GM12878 (cell line): Measurements from ENCODE around the gene TEX54. TPM values are rescaled to one million over a fixed set of nuclear protein-coding genes. Genes with fewer than 3 reads are reported as not detected.
A peak's percentile ranks its signal among the peaks of the same experiment; 100 is the strongest.

Experiments used
- ATF7 ChIP-seq: fragments of 450-650 bp; IDR thresholded peaks from 2 replicates; pipeline ENCODE4 v1.6.1; 2016; ENCODE audit warnings: low read depth, mild to moderate bottlenecking
- BMI1 ChIP-seq: fragments of 450-650 bp; IDR thresholded peaks from 2 replicates; pipeline ENCODE4 v1.6.1; 2016; ENCODE audit warnings: mild to moderate bottlenecking, moderate library complexity, borderline replicate concordance
- EGR1 ChIP-seq, 2 experiments: IDR thresholded peaks; 1 replicate in 1 of 2; 2 replicates in 1 of 2; pipeline ENCODE4 v1.6.1; 2011 to 2012; ENCODE audit warnings: low read depth in 2 of 2, low read length in 2 of 2, borderline replicate concordance in 1 of 2, mild to moderate bottlenecking in 1 of 2, moderate library complexity in 1 of 2
- ETV6 ChIP-seq, 2 experiments: fragments of 450-650 bp in 1 of 2; IDR thresholded peaks in 1 of 2; conservative IDR thresholded peaks in 1 of 2; 2 replicates each; pipeline ENCODE4 v1.6.1; 2014; ENCODE audit warnings: antibody characterized with exemption in 1 of 2, borderline replicate concordance in 1 of 2, low read depth in 1 of 2, mild to moderate bottlenecking in 1 of 2, moderate library complexity in 1 of 2
- FOXM1 ChIP-seq: IDR thresholded peaks from 2 replicates; pipeline ENCODE4 v1.6.1; 2012; ENCODE audit warnings: low read depth, mild to moderate bottlenecking, inconsistent platforms, low read length, moderate library complexity
- JUNB ChIP-seq: IDR thresholded peaks from 2 replicates; pipeline ENCODE4 v1.6.1; 2016; ENCODE audit warnings: antibody characterized with exemption, mild to moderate bottlenecking
- KLF5 ChIP-seq: fragments of 450-650 bp; IDR thresholded peaks from 2 replicates; pipeline ENCODE4 v1.6.1; 2014; ENCODE audit warnings: mild to moderate bottlenecking; ENCODE audit not compliant: partially characterized antibody
- PML ChIP-seq: IDR thresholded peaks from 2 replicates; pipeline ENCODE4 v1.6.1; 2012; ENCODE audit warnings: low read length, inconsistent platforms
- POLR2AphosphoS5 ChIP-seq: IDR thresholded peaks from 2 replicates; pipeline ENCODE4 v1.6.1; 2011; ENCODE audit warnings: mild to moderate bottlenecking, low read length, inconsistent platforms
- PRDM15 ChIP-seq: fragments of 450-650 bp; formaldehyde crosslinking; IDR thresholded peaks from 2 replicates; pipeline ENCODE4 v1.4.0; 2020; ENCODE audit warnings: mild to moderate bottlenecking, moderate library complexity
- RBBP5 ChIP-seq: fragments of 200-600 bp; sonication (generic); conservative IDR thresholded peaks from 2 replicates; pipeline ENCODE4 v1.6.1; 2016
- SIN3A ChIP-seq: IDR thresholded peaks from 2 replicates; pipeline ENCODE4 v1.6.1; 2012; ENCODE audit warnings: low read depth, low read length, improper control_type of control experiment
- SRF ChIP-seq, 2 experiments: IDR thresholded peaks; 2 replicates each; pipeline ENCODE4 v1.6.1; 2011; ENCODE audit warnings: low read depth in 2 of 2, low read length in 2 of 2, mild to moderate bottlenecking in 1 of 2, moderate library complexity in 1 of 2
- STAT3 ChIP-seq: IDR thresholded peaks from 2 replicates; pipeline ENCODE4 v1.6.1; 2011; ENCODE audit warnings: low read depth, low read length, improper control_type of control experiment
- SUPT20H ChIP-seq: IDR thresholded peaks from 2 replicates; pipeline ENCODE4 v1.6.1; 2011; ENCODE audit warnings: low read depth, mild to moderate bottlenecking, low read length, moderate library complexity, borderline replicate concordance; ENCODE audit not compliant: control insufficient read depth
- TBL1XR1 ChIP-seq: IDR thresholded peaks from 2 replicates; pipeline ENCODE4 v1.6.1; 2012; ENCODE audit warnings: low read depth, low read length, improper control_type of control experiment
- TCF3 ChIP-seq: IDR thresholded peaks from 2 replicates; pipeline ENCODE4 v1.6.1; 2012; ENCODE audit warnings: low read depth, mild to moderate bottlenecking, low read length, borderline replicate concordance; ENCODE audit not compliant: insufficient read depth
- USF1 ChIP-seq: IDR thresholded peaks from 2 replicates; pipeline ENCODE4 v1.6.1; 2011; ENCODE audit warnings: borderline replicate concordance, low read depth, mild to moderate bottlenecking, moderate library complexity, mixed read lengths, low read length; ENCODE audit not compliant: insufficient read depth; ENCODE audit errors: extremely low read length
- polyA plus RNA-seq, 11 experiments: library from polyadenylated mRNA; depleted of rRNA in 4 of 11; unstranded in 6 of 11; stranded (reverse) in 5 of 11; fragments of >200 nt; fragmentation: Nextera tagmentation in 4 of 11; fragmentation: Illumina TruSeq in 1 of 11; extraction: Ambion mirVana in 4 of 11; extraction: Trizol in 1 of 11; gene quantifications; 1 replicate in 1 of 11; 2 replicates in 10 of 11; pipeline versions ENCODE4 v1.2.1 to v1.2.3, GENCODE V29; 2011 to 2016; ENCODE audit warnings: inconsistent platforms in 2 of 11, missing spikeins in 2 of 11, low read depth in 1 of 11
- total RNA-seq, 4 experiments: library from RNA; depleted of rRNA in 3 of 4; stranded (reverse); fragments of >200 nt in 3 of 4; fragmentation: Illumina TruSeq in 1 of 4; extraction: Trizol in 1 of 4; gene quantifications; 2 replicates each; pipeline versions ENCODE4 v1.2.1 to v1.2.3, GENCODE V29; 2013 to 2021
- TF ChIP-seq, protein P1 (sequence below): fragments of 450-650 bp; IDR thresholded peaks from 2 replicates; pipeline ENCODE4 v1.6.1; 2018; ENCODE audit warnings: borderline replicate concordance, mild to moderate bottlenecking; ENCODE audit not compliant: partially characterized antibody
- TF ChIP-seq, protein P2 (sequence below): fragments of 450-650 bp; IDR thresholded peaks from 2 replicates; pipeline ENCODE4 v1.6.1; 2016; ENCODE audit warnings: mild to moderate bottlenecking

TEX54 gene
- total and polyA plus RNA-seq, 10 of the 15 experiments (the other 5 are each of a cell fraction or from before 2014, with no cell fraction given) = 0.38 to 0.68 (median 0.51) TPM; not detected in 7

GRCh38 chr11:62839050-62839945 lies 6.7 kb upstream of the TEX54 start, which contains the start of gene WDR74 (continued):
- TF ChIP-seq, protein P1, sequence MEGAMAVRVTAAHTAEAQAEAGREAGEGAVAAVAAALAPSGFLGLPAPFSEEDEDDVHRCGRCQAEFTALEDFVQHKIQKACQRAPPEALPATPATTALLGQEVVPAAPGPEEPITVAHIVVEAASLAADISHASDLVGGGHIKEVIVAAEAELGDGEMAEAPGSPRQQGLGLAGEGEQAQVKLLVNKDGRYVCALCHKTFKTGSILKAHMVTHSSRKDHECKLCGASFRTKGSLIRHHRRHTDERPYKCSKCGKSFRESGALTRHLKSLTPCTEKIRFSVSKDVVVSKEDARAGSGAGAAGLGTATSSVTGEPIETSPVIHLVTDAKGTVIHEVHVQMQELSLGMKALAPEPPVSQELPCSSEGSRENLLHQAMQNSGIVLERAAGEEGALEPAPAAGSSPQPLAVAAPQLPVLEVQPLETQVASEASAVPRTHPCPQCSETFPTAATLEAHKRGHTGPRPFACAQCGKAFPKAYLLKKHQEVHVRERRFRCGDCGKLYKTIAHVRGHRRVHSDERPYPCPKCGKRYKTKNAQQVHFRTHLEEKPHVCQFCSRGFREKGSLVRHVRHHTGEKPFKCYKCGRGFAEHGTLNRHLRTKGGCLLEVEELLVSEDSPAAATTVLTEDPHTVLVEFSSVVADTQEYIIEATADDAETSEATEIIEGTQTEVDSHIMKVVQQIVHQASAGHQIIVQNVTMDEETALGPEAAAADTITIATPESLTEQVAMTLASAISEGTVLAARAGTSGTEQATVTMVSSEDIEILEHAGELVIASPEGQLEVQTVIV = no peak
- TF ChIP-seq SIN3A (peak; percentile 99), JUNB (no peak), POLR2AphosphoS5 (peak; percentile 88), ATF7 (peak; percentile 65), TBL1XR1 (0 out of 2 replicates have a peak, but pooled peaks have one; percentile 7), KLF5 (peak; percentile 95), SRF (IDR thresholded peaks at IDR 0.05; ENCODE audit: low read depth in 2 of 2, low read length in 2 of 2) (peak; percentile 44 to 94; a peak in 3 of 4 replicates), BMI1 (no peak), SUPT20H (no peak), RBBP5 (0 out of 2 replicates have a peak, but pooled peaks have one; percentile 24), PML (peak; percentile 93), FOXM1 (no peak), STAT3 (peak; percentile 74; the same call in 1 of the 2 replicates), USF1 (no peak), TCF3 (no peak), EGR1 (IDR thresholded peaks at IDR 0.05; ENCODE audit: borderline replicate concordance in 1 of 2, low read depth in 2 of 2, low read length in 2 of 2) (peak in 1 of 2 experiments; percentile 38; a peak in 1 of 3 replicates), PRDM15 (CRISPR knock-in tag) (no peak), ETV6 (conservative IDR thresholded peaks at IDR 0.05 in 1 of 2, IDR thresholded peaks at IDR 0.05 in 1 of 2; ENCODE audit: borderline replicate concordance in 1 of 2, low read depth in 1 of 2) (peak in 1 of 2 experiments; percentile 15; a peak in 1 of 4 replicates)
- TF ChIP-seq, protein P2, sequence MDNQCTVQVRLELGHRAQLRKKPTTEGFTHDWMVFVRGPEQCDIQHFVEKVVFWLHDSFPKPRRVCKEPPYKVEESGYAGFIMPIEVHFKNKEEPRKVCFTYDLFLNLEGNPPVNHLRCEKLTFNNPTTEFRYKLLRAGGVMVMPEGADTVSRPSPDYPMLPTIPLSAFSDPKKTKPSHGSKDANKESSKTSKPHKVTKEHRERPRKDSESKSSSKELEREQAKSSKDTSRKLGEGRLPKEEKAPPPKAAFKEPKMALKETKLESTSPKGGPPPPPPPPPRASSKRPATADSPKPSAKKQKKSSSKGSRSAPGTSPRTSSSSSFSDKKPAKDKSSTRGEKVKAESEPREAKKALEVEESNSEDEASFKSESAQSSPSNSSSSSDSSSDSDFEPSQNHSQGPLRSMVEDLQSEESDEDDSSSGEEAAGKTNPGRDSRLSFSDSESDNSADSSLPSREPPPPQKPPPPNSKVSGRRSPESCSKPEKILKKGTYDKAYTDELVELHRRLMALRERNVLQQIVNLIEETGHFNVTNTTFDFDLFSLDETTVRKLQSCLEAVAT = peak; percentile 64
